Esophagus squamous epithelium (tissue), 4 donors: ENCODE data around the gene ARHGEF11.

ENCODE experiments used
- POLR2A ChIP-seq, 4 donors: fragments of 450-650 bp; IDR thresholded peaks; one replicate each; pipeline ENCODE4 v1.6.1; 2017; ENCODE audit warnings: antibody characterized with exemption in 4 of 4, mild to moderate bottlenecking in 4 of 4, moderate library complexity in 3 of 4
- TF ChIP-seq, protein P1 (sequence below), 6 experiments: fragments of 450-650 bp in 4 of 6; fragments of 200-600 bp in 2 of 6; sonication (generic) in 2 of 6; IDR thresholded peaks; one replicate each; pipeline ENCODE4 v1.5.1; 2016 to 2019; ENCODE audit warnings: antibody characterized with exemption in 6 of 6, mild to moderate bottlenecking in 4 of 6, moderate library complexity in 4 of 6

- TF ChIP-seq, protein P1, sequence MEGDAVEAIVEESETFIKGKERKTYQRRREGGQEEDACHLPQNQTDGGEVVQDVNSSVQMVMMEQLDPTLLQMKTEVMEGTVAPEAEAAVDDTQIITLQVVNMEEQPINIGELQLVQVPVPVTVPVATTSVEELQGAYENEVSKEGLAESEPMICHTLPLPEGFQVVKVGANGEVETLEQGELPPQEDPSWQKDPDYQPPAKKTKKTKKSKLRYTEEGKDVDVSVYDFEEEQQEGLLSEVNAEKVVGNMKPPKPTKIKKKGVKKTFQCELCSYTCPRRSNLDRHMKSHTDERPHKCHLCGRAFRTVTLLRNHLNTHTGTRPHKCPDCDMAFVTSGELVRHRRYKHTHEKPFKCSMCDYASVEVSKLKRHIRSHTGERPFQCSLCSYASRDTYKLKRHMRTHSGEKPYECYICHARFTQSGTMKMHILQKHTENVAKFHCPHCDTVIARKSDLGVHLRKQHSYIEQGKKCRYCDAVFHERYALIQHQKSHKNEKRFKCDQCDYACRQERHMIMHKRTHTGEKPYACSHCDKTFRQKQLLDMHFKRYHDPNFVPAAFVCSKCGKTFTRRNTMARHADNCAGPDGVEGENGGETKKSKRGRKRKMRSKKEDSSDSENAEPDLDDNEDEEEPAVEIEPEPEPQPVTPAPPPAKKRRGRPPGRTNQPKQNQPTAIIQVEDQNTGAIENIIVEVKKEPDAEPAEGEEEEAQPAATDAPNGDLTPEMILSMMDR (IDR thresholded peaks at IDR 0.05): no peak
- TF ChIP-seq POLR2A (IDR thresholded peaks at IDR 0.05): no peak
These were observed 40.7 kb downstream of the ARHGEF11 start for GRCh38 chr1:157004806-157005205.
